Adrenal gland (tissue), 12 donors: Measurements from ENCODE around the gene KCNQ4. TPM values are rescaled to one million over a fixed set of nuclear protein-coding genes. Genes with fewer than 3 reads are reported as not detected.
A peak's percentile ranks its signal among the peaks of the same experiment; 100 is the strongest.

Experiments
- DNase-seq, 7 donors: peaks; one replicate each; pipeline ENCODE4 v3.0.0-alpha.2; 2019 to 2020
- H3K27ac ChIP-seq, 5 donors: fragments of 200-600 bp; sonication (generic) in 4 of 5; 1 replicate in 3 of 5; 2 replicates in 2 of 5; pipeline versions ENCODE4 v1.5.1 to v1.8.0; 2016 to 2020; ENCODE audit warnings: mild to moderate bottlenecking in 1 of 5
- H3K27me3 ChIP-seq: fragments of 200-600 bp; 2 replicates; pipeline ENCODE4 v1.8.0; 2021
- H3K36me3 ChIP-seq, 2 donors: fragments of 200-600 bp; replicated peaks in 1 of 2; 1 replicate in 1 of 2; 2 replicates in 1 of 2; pipeline versions ENCODE4 v1.5.1 to v1.8.0; 2018 to 2022
- H3K4me1 ChIP-seq, 2 donors: fragments of 200-600 bp; replicated peaks in 1 of 2; 1 replicate in 1 of 2; 2 replicates in 1 of 2; pipeline versions ENCODE4 v1.5.1 to v1.8.0; 2018 to 2021
- H3K4me3 ChIP-seq, 4 donors: fragments of 200-600 bp; sonication (generic) in 3 of 4; one replicate each; pipeline ENCODE4 v1.5.1; 2016 to 2018
- H3K9me3 ChIP-seq, 3 donors: fragments of 200-600 bp; sonication (generic) in 1 of 3; replicated peaks in 1 of 3; 1 replicate in 2 of 3; 2 replicates in 1 of 3; pipeline versions ENCODE4 v1.5.1 to v1.8.0; 2016 to 2021
- POLR2A ChIP-seq, 2 donors: fragments of 450-650 bp; IDR thresholded peaks; one replicate each; pipeline ENCODE4 v1.6.1; 2017; ENCODE audit warnings: antibody characterized with exemption in 2 of 2, mild to moderate bottlenecking in 2 of 2, moderate library complexity in 1 of 2
- WGBS, 4 donors: extraction: QIAGEN DNeasy Blood & Tissue Kit in 2 of 4; methylation state at CpG; one replicate each; pipeline versions ENCODE4 v1.1.5 to v1.1.7; 2013 to 2017; 5-methylcytosine and 5-hydroxymethylcytosine counted together
- intact Hi-C, 2 donors: fragments of 100-400 bp; cut with DNase I; formaldehyde crosslinking; loops; one replicate each; pipeline versions ENCODE4 v1.14.1 to v1.15.0; 2022 to 2023
- polyA plus RNA-seq, 3 donors: library from polyadenylated mRNA; stranded (reverse); fragments of 200-250 nt in 2 of 3; fragments of 350-450 nt in 1 of 3; fragmentation: Illumina TruSeq in 1 of 3; extraction: RNeasy Lipid Tissue Mini Kit (QIAGEN cat#74804) in 1 of 3; gene quantifications; one replicate each; pipeline ENCODE4 v1.2.3, GENCODE V29; 2013 to 2014
- total RNA-seq, 9 donors: library from RNA; depleted of rRNA in 4 of 9; stranded (reverse); fragments of >200 nt in 4 of 9; fragments of 120-200 nt in 1 of 9; fragmentation: NEBNext Ultra II Directional in 1 of 9; extraction: Animal tissue kit (Norgen Biotek cat#: 25700) in 1 of 9; gene quantifications; one replicate each; pipeline versions ENCODE4 v1.1.0 to v1.2.4, GENCODE V29; 2013 to 2023
- TF ChIP-seq, protein P1 (sequence below), 6 experiments: fragments of 450-650 bp in 4 of 6; fragments of 200-600 bp in 2 of 6; sonication (generic) in 1 of 6; IDR thresholded peaks; 1 replicate in 5 of 6; 2 replicates in 1 of 6; pipeline versions ENCODE4 v1.5.1 to v1.8.0; 2016 to 2021; ENCODE audit warnings: antibody characterized with exemption in 6 of 6, mild to moderate bottlenecking in 2 of 6, moderate library complexity in 1 of 6
- donor health status: healthy with polysubstance abuse.
- donor health status: Bipolar disorder and iron deficiency.
- donor health status: DM: yes; HTN: yes; CAD: no.
- donor health status: DM: no; HTN: no; CAD: no.
- donor health status: DM: no; HTN: no; CAD: no.
- donor health status: DM: yes; HTN: yes; CAD: no.

The KCNQ4 gene
- total and polyA plus RNA-seq, 12 donors = 0.06 to 1.0 (median 0.29) TPM; not detected in 2

DNA sequence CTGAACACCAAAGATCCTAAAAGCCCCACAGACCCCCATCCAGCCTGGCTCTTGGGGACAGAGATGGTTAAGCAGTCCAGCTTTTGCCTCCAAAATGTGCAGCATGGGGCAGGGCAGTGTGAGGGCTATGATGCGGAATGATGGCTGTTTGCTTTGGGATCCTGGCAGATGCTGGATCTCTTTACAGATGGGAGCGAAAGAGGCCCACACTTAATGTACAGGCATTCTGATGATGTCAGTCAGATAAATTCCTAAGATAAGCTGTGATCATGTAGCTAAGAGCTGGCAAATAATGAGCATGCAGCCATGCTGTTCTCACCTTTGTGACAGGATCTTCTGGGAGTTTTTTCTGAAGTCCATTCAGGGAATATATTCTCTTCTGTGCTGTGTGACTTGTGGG lies 17.6 kb upstream of the KCNQ4 start:
- Histone ChIP-seq H3K36me3 (peaks cover 0 to 88% of the 10 kb centered on the region in 2 donors), H3K4me1 (peaks cover 0 to 5% of the 10 kb centered on the region in 2 donors), H3K9me3 (no peaks in the 10 kb centered on the region), H3K27ac (no peak overlapping the region), H3K27me3 (no peaks in the 10 kb centered on the region), H3K4me3 (no peak overlapping the region)
- intact Hi-C loops = loop anchor here in 1 of 2 donors (10.0 kb wide), 1 partner anchor 141 kb away; no protein-coding TSS in a partner anchor
- 92 to 100% (median 95%) methylated on average over 2 of the region's 2 CpGs for WGBS, 4 donors
- TF ChIP-seq, protein P1, sequence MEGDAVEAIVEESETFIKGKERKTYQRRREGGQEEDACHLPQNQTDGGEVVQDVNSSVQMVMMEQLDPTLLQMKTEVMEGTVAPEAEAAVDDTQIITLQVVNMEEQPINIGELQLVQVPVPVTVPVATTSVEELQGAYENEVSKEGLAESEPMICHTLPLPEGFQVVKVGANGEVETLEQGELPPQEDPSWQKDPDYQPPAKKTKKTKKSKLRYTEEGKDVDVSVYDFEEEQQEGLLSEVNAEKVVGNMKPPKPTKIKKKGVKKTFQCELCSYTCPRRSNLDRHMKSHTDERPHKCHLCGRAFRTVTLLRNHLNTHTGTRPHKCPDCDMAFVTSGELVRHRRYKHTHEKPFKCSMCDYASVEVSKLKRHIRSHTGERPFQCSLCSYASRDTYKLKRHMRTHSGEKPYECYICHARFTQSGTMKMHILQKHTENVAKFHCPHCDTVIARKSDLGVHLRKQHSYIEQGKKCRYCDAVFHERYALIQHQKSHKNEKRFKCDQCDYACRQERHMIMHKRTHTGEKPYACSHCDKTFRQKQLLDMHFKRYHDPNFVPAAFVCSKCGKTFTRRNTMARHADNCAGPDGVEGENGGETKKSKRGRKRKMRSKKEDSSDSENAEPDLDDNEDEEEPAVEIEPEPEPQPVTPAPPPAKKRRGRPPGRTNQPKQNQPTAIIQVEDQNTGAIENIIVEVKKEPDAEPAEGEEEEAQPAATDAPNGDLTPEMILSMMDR (IDR thresholded peaks at IDR 0.05) = no peak
- TF ChIP-seq POLR2A (IDR thresholded peaks at IDR 0.05) = no peak
- no peak for DNase-seq

DNA sequence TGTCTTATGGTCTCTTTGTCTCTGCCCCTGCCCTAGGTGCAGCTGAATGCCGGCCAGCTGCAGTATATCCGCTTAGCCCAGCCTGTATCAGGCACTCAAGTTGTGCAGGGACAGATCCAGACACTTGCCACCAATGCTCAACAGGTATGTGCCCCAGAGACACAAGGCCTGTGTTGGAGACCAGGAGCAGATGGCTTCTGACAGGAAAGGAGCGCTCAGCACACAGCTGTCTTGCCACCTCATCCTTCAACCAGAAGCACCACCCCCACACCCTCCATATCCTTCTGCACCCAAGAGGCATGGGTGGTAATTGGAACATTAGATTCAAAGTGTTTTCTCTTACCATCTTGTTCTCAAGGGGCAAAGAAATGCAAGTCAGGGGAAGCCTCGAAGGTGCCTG lies 17.0 kb upstream of the KCNQ4 start:
- Histone ChIP-seq H3K27me3 (no peaks in the 10 kb centered on the region), H3K36me3 (peaks cover 0 to 91% of the 10 kb centered on the region in 2 donors), H3K4me1 (peaks cover 0 to 5% of the 10 kb centered on the region in 2 donors), H3K9me3 (no peaks in the 10 kb centered on the region), H3K4me3 (no peak overlapping the region), H3K27ac (no peak overlapping the region)
- intact Hi-C loops = loop anchor here in 1 of 2 donors (10.0 kb wide), 1 partner anchor 142 kb away; no protein-coding TSS in a partner anchor
- WGBS, 4 donors = 93 to 99% (median 95%) methylated on average over 4 of the region's 4 CpGs
- peak in 1 of 7 donors; percentile 39 for DNase-seq
- TF ChIP-seq, protein P1 (IDR thresholded peaks at IDR 0.05) = no peak
- TF ChIP-seq POLR2A (IDR thresholded peaks at IDR 0.05) = no peak

DNA sequence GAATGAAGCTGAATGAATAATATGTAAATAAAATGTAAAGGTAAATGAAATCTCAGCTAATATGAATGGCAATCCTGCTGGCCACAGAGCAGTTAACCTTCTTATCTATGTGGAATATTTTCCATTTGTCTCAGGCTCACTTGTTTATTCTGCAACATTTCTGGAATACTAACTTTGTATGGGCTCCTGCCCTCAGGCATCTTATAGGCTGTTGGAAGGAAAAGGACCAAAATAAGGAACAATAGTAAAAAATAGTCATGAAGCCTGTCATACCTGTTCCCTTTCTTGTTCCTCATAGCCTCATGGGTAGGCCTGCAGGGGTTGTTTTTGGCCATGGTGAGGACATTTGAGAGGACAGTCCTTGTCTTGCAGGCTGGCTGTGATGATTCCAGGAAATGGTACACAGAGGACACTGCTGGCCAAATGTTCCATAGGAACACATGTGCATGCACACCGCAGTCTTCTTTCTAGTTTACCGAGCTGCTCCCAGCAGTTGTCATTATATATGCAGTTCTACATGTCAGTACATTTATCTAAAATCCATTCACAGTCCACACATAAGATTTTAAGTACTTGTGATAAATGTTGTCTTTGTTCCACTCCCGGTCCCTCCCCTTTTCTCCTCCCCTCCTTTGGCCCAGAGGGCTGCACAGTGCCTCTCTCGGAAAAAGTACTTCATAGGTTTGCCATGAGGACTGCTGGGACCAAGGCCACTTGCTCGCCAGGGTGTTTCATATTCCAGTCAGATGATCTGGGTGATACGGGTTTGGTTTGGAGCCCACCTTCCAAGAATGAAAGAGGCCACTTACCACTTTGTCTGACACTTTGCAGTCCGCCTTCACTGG lies 15.2 kb upstream of the KCNQ4 start:
- Histone ChIP-seq H3K4me3 (no peak overlapping the region), H3K4me1 (peaks cover 0 to 5% of the 10 kb centered on the region in 2 donors), H3K9me3 (no peaks in the 10 kb centered on the region), H3K36me3 (peaks cover 0 to 85% of the 10 kb centered on the region in 2 donors), H3K27ac (no peak overlapping the region), H3K27me3 (no peaks in the 10 kb centered on the region)
- DNase-seq = peak in 5 of 7 donors; percentile 30 to 72 (median 56)
- no peak for TF ChIP-seq POLR2A (IDR thresholded peaks at IDR 0.05)
- TF ChIP-seq, protein P1 (IDR thresholded peaks at IDR 0.05) = no peak
- intact Hi-C loops = loop anchor here in 1 of 2 donors (10.0 kb wide), 1 partner anchor 144 kb away; no protein-coding TSS in a partner anchor
- WGBS, 4 donors = 58 to 74% (median 65%) methylated on average over 7 of the region's 7 CpGs

DNA sequence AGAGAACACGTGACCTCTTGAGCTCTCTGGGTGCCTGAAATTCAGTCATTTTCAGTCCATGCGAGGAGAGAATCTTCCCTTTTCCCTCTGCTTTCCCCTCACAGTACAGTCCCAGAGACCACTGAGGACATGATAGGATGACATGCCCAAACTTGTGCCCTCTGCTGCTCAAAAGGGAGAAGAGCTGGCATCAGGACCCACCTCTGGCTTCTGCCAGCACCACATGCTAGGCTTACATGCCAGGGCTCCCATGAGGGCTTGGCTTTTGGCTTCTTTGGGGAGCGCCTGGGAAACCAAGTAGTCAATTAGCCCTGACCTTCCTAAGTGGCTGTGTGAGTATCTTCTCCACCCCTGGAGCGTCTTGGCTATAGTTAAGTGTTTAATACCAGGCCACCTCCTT lies 13.8 kb upstream of the KCNQ4 start:
- Histone ChIP-seq H3K36me3 (peaks cover 0 to 70% of the 10 kb centered on the region in 2 donors), H3K9me3 (no peaks in the 10 kb centered on the region), H3K4me1 (peaks cover 0 to 5% of the 10 kb centered on the region in 2 donors), H3K4me3 (no peak overlapping the region), H3K27me3 (no peaks in the 10 kb centered on the region), H3K27ac (no peak overlapping the region)
- intact Hi-C loops = loop anchor here in 1 of 2 donors (5.0 to 10.0 kb wide), 2 partner anchors 77 to 145 kb away; no protein-coding TSS in a partner anchor
- DNase-seq = no peak
- no peak for TF ChIP-seq POLR2A (IDR thresholded peaks at IDR 0.05)
- TF ChIP-seq, protein P1 (IDR thresholded peaks at IDR 0.05) = peak in 2 of 6 experiments; percentile 14 to 17
- 84 to 89% (median 87%) methylated on average over 4 of the region's 4 CpGs for WGBS, 4 donors
